Calu3 (cell line): Measurements from ENCODE around the gene ZNHIT3. TPM values are rescaled to one million over a fixed set of nuclear protein-coding genes. Genes with fewer than 3 reads are reported as not detected.

ENCODE experiments used
- BruUV-seq: library from RNA; stranded (reverse); fragments of 400-500 nt; replicated peaks from 2 replicates; lab custom pipeline; 2021; lab: Mats Ljungman, UMichigan
- CTCF ChIA-PET: fragments of 300-600 bp; sonication (Branson Sonifier 250); formaldehyde crosslinking; loops from one replicate; lab custom pipeline; 2022; ENCODE audit warnings: antibody characterized with exemption; lab: Charles Lee
- DNase-seq: peaks from one replicate; pipeline ENCODE4 v3.0.0; 2022
- H3K27ac Mint-ChIP-seq: one replicate; pipeline ENCODE4 v1.8.0; 2022; ENCODE audit warnings: mixed read lengths; ENCODE audit not compliant: unreplicated experiment
- H3K27me3 Mint-ChIP-seq: one replicate; pipeline ENCODE4 v1.8.0; 2022; ENCODE audit warnings: mixed read lengths; ENCODE audit not compliant: unreplicated experiment
- H3K36me3 Mint-ChIP-seq: one replicate; pipeline ENCODE4 v1.8.0; 2022; ENCODE audit warnings: mild to moderate bottlenecking, moderate library complexity, mixed read lengths; ENCODE audit not compliant: insufficient read depth, unreplicated experiment
- H3K4me1 Mint-ChIP-seq: one replicate; pipeline ENCODE4 v1.8.0; 2022; ENCODE audit warnings: mild to moderate bottlenecking, low read depth, mixed read lengths; ENCODE audit not compliant: unreplicated experiment
- H3K4me3 Mint-ChIP-seq: one replicate; pipeline ENCODE4 v1.8.0; 2022; ENCODE audit warnings: mild to moderate bottlenecking, low read depth, moderate library complexity, mixed read lengths; ENCODE audit not compliant: unreplicated experiment
- H3K9me3 Mint-ChIP-seq: one replicate; pipeline ENCODE4 v1.8.0; 2022; ENCODE audit warnings: low read depth, mixed read lengths; ENCODE audit not compliant: unreplicated experiment
- intact Hi-C: fragments of 100-400 bp; cut with micrococcal nuclease; formaldehyde crosslinking; loops from one replicate; pipeline ENCODE4 v1.10.0; 2022; ENCODE audit not compliant: unreplicated experiment
- total RNA-seq: library from RNA; stranded (reverse); gene quantifications from 2 replicates; pipeline ENCODE4 v1.2.3, GENCODE V29; 2022
- TF ChIP-seq, protein P1 (sequence below): fragments of 200-600 bp; IDR thresholded peaks from one replicate; pipeline ENCODE4 v1.8.0; 2022; ENCODE audit warnings: antibody characterized with exemption; ENCODE audit not compliant: unreplicated experiment

ZNHIT3 gene
- total RNA-seq, 1 experiment from 2014 or later: 32.6 TPM

DNA sequence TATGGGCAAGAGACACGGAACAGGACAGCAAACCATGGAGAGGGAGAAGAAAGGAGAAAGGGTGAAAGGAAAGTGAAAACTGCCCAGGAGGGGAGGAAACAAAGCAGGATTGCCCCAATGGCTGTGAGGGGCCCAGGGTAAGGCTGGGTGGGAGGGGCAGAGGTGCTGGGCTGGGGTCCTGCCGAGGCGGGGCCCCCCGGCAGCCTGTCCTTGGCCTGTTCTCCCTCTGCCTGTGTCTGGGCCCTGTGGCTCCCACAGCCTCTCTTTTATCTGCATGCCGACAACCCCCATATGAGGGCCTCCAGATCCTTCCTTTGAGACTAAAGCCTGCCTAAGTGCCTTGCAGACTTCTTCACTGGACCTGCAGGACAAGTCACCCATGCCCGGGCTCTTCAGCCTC is 15.5 kb downstream of the ZNHIT3 start:
- no peak overlapping the region for H3K4me3 Mint-ChIP-seq
- intact Hi-C loops: no loop called here
- no TSS peak for BruUV-seq
- no peaks in the 10 kb centered on the region for H3K4me1 Mint-ChIP-seq
- CTCF ChIA-PET: no interaction called here
- peaks cover 49% of the 10 kb centered on the region for H3K36me3 Mint-ChIP-seq
- no peaks in the 10 kb centered on the region for H3K27me3 Mint-ChIP-seq
- H3K9me3 Mint-ChIP-seq: no peaks in the 10 kb centered on the region
- TF ChIP-seq, protein P1, sequence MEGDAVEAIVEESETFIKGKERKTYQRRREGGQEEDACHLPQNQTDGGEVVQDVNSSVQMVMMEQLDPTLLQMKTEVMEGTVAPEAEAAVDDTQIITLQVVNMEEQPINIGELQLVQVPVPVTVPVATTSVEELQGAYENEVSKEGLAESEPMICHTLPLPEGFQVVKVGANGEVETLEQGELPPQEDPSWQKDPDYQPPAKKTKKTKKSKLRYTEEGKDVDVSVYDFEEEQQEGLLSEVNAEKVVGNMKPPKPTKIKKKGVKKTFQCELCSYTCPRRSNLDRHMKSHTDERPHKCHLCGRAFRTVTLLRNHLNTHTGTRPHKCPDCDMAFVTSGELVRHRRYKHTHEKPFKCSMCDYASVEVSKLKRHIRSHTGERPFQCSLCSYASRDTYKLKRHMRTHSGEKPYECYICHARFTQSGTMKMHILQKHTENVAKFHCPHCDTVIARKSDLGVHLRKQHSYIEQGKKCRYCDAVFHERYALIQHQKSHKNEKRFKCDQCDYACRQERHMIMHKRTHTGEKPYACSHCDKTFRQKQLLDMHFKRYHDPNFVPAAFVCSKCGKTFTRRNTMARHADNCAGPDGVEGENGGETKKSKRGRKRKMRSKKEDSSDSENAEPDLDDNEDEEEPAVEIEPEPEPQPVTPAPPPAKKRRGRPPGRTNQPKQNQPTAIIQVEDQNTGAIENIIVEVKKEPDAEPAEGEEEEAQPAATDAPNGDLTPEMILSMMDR: no peak
- no peak for DNase-seq
- no peak overlapping the region for H3K27ac Mint-ChIP-seq

DNA sequence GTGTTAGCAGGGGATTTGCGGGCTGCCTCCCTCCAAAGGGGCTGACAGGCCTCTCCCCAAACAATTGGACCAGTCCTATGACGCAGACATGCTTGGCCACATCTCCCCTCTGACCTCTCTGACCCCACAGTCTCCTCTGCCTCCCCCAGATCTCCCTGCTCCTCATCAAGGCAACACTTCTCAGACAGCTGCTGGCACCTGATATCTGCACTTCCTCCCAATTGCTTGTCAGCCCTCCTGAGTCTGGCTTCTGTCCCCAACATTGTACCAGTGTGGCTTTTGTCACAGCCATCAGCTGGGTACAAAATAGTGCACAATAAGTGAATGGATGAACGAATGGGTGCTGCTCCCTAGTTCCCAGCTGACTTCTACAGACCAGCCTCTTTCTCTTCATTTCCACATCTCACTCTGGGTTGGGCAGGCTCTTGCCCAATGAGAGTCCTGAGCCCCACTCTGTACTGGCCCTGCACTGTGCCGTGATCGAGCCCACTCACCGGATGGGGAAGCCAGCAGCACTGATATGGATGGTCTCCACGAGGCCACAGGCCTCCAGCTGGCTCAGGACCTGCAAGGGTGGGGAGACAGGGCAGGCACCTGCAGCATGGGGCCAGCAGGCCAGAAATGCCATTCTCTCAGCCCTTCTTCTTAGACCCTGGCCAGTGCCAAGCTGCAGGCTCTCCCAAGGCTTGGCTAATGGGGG is 17.1 kb downstream of the ZNHIT3 start:
- intact Hi-C loops: no loop called here
- BruUV-seq: no TSS peak
- Mint-ChIP-seq H3K9me3 (no peaks in the 10 kb centered on the region), H3K27me3 (no peaks in the 10 kb centered on the region), H3K36me3 (peaks cover 39% of the 10 kb centered on the region), H3K4me1 (no peaks in the 10 kb centered on the region), H3K27ac (no peak overlapping the region), H3K4me3 (no peak overlapping the region)
- CTCF ChIA-PET: no interaction called here
- no peak for DNase-seq
- TF ChIP-seq, protein P1: no peak

DNA sequence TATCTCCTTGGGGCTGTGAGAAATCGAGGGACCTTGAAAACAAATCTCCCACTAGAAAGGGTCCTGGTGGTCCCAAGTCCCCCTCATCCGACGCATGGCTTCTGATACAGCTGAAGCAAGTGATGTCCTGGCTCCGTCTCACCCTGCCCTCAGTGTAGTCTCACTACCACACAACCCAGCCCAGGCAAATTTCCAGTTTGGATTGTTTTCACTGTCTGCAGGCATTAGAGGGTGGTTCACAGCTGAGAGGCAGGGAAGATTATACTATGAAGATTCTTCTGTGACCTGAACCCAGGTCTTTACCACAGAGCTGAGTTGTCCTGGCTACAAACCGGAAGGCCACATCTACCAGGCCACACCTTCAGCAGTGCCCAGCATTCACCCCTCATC is 17.7 kb downstream of the ZNHIT3 start:
- Mint-ChIP-seq H3K27me3 (no peaks in the 10 kb centered on the region), H3K9me3 (no peaks in the 10 kb centered on the region), H3K36me3 (peaks cover 36% of the 10 kb centered on the region), H3K4me3 (no peak overlapping the region), H3K4me1 (no peaks in the 10 kb centered on the region), H3K27ac (no peak overlapping the region)
- BruUV-seq: no TSS peak
- intact Hi-C loops: no loop called here
- TF ChIP-seq, protein P1: no peak
- no peak for DNase-seq
- CTCF ChIA-PET: no interaction called here

DNA sequence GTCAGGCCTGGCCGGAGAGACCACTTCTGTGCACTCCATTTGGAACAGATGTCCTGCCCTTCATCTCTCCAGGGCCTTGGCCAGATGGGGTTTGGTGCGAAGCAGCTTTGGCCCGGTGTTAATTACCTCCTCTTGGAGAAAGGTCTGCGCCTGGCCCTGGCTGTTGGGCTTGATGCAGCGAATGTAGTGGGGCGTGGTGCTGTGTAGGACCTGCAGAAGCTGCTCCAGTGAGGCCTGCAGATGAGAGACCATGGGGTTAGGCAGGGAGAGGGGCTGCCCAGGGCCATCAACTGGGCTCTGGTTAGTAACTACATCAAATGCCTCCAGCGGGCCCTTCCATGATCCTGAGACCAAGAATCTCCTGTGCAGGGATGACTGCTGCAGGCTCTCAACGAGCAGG is 18.7 kb downstream of the ZNHIT3 start:
- Mint-ChIP-seq H3K4me3 (no peak overlapping the region), H3K9me3 (no peaks in the 10 kb centered on the region), H3K27me3 (no peaks in the 10 kb centered on the region), H3K27ac (peak overlapping the region; percentile 21), H3K36me3 (peaks cover 40% of the 10 kb centered on the region), H3K4me1 (no peaks in the 10 kb centered on the region)
- intact Hi-C loops: no loop called here
- no TSS peak for BruUV-seq
- CTCF ChIA-PET: no interaction called here
- TF ChIP-seq, protein P1: no peak
- no peak for DNase-seq
